ENCODE data around the gene DNAJB5.

DNAJB5 gene

DNA sequence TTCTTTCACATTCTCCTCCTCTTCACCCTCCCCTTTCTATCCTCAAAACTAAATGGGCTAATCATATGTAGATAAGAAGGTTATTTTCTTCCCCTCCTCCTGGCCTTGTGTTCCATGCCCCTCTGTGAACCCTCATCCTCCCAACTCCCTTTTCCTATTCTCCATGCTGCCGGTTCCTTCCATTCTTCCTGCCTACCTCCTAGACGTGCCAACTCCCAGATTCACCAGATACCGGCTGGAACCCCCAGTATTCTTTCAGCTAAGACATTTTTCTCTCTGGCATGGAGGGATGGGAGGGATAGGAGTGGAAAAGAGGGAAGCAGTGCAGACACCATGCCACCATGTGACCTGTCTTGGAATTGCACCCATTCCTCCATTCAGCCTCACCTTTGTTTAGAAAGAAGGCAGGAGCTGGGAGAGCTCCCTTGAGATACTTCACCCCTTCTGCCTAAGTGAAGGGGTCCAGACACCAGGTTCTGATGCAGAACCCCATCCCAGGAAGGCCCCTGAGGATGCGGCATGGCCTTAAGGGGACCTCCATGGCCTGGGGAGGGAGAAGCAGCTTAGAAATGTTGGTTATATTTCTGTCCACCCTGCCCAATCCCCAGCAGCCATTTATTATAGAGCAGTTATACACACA, 4.8 kb downstream of the DNAJB5 start:
- DNase-seq: peak; percentile 65
- Histone ChIP-seq H3K9me3 (ENCODE audit: control insufficient read depth, low read length) (no peaks in the 10 kb centered on the region), H3K23ac (ENCODE audit: low read length in 2 of 2) (no peak overlapping the region), H3K18ac (ENCODE audit: low read depth in 1 of 2, low read length in 2 of 2) (no peak overlapping the region), H3K27ac (ENCODE audit: low read length, poor library complexity, severe bottlenecking) (peak overlapping the region; percentile 39), H2BK15ac (ENCODE audit: low read depth, poor library complexity, severe bottlenecking) (no peak overlapping the region), H3K79me1 (replicated peaks; ENCODE audit: low read length, poor library complexity, severe bottlenecking) (peaks cover 18% of the 10 kb centered on the region), H3K4me2 (ENCODE audit: low read length, poor library complexity, severe bottlenecking) (no peak overlapping the region), H3K4me1 (ENCODE audit: control insufficient read depth, insufficient read depth, low read depth, low read length) (peaks cover 49% of the 10 kb centered on the region), H3K9ac (ENCODE audit: low read length) (peak overlapping the region; percentile 78), H3K27me3 (ENCODE audit: control insufficient read depth in 1 of 2, insufficient read depth in 1 of 2, low read length in 2 of 2) (no peaks in the 10 kb centered on the region), H2AK5ac (ENCODE audit: low read length, severe bottlenecking) (no peak overlapping the region), H2BK120ac (ENCODE audit: low read depth, low read length) (no peak overlapping the region), H2AFZ (ENCODE audit: low read depth, low read length) (no peak overlapping the region), H2BK5ac (ENCODE audit: low read depth, low read length, poor library complexity, severe bottlenecking) (no peak overlapping the region), H3K4me3 (ENCODE audit: insufficient read depth in 1 of 2, low read depth in 1 of 2, low read length in 2 of 2) (peak overlapping the region in 1 of 2 experiments; percentile 34), H3K36me3 (ENCODE audit: control insufficient read depth in 1 of 2, insufficient read depth in 2 of 2, low read depth in 1 of 2, low read length in 2 of 2) (peaks cover 31 to 32% of the 10 kb centered on the region in 2 experiments), H3K14ac (ENCODE audit: low read length in 2 of 2) (no peak overlapping the region), H4K8ac (ENCODE audit: low read length) (no peak overlapping the region), H3K4ac (ENCODE audit: low read depth in 1 of 2, low read length in 2 of 2) (no peak overlapping the region), H2BK12ac (ENCODE audit: low read length in 2 of 2) (peak overlapping the region in 1 of 2 experiments; percentile 6), H4K91ac (ENCODE audit: low read length) (no peak overlapping the region)
- WGBS: 0% methylated on average over 1 of the region's 4 CpGs

DNA sequence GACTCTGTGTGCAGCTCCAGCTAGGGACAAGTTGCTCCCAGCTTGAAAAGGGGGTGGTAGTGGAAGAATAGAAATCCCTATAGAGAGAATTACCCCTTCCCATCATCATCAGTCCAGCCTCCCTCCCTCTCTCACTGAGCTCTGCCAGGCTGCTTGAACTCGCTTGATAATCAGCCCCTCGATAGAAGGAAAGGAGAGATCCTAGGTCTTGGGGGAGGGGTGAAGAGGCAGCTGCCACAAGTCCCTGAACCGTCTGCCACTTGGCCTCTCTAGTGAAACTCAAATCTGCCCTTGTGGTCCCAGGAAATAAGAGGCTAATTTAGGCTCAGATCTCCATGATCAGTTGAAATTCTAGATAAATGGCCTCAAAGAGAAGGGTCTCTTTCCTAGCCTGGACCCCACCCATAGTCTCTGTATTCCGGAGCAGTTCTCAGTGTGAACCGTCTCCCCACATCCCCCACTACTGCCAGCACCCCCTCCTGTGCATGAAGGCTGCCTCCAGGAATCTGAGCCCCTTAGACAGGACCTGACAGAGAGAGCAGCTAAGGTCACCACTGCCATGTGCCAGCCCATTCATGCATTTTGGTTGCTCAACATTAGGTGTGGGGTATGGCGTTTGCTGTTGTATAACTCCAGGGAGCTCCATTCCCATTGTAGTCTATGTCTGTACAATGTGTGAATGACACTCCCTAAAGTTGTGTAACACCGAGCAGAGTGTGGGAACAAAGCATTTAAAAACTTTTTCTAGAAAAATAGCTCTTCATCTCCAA, 5.5 kb downstream of the DNAJB5 start:
- Histone ChIP-seq H3K9me3 (ENCODE audit: control insufficient read depth, low read length) (no peaks in the 10 kb centered on the region), H2BK5ac (ENCODE audit: low read depth, low read length, poor library complexity, severe bottlenecking) (no peak overlapping the region), H3K4me1 (ENCODE audit: control insufficient read depth, insufficient read depth, low read depth, low read length) (peaks cover 49% of the 10 kb centered on the region), H3K18ac (ENCODE audit: low read depth in 1 of 2, low read length in 2 of 2) (peak overlapping the region in 1 of 2 experiments; percentile 18), H3K23ac (ENCODE audit: low read length in 2 of 2) (no peak overlapping the region), H3K14ac (ENCODE audit: low read length in 2 of 2) (no peak overlapping the region), H3K36me3 (ENCODE audit: control insufficient read depth in 1 of 2, insufficient read depth in 2 of 2, low read depth in 1 of 2, low read length in 2 of 2) (peaks cover 31 to 35% of the 10 kb centered on the region in 2 experiments), H3K27ac (ENCODE audit: low read length, poor library complexity, severe bottlenecking) (no peak overlapping the region), H3K4me3 (ENCODE audit: insufficient read depth in 1 of 2, low read depth in 1 of 2, low read length in 2 of 2) (no peak overlapping the region), H3K4ac (ENCODE audit: low read depth in 1 of 2, low read length in 2 of 2) (no peak overlapping the region), H3K79me1 (replicated peaks; ENCODE audit: low read length, poor library complexity, severe bottlenecking) (peaks cover 16% of the 10 kb centered on the region), H4K8ac (ENCODE audit: low read length) (no peak overlapping the region), H3K9ac (ENCODE audit: low read length) (peak overlapping the region; percentile 78), H2AFZ (ENCODE audit: low read depth, low read length) (no peak overlapping the region), H4K91ac (ENCODE audit: low read length) (no peak overlapping the region), H2AK5ac (ENCODE audit: low read length, severe bottlenecking) (no peak overlapping the region), H2BK120ac (ENCODE audit: low read depth, low read length) (no peak overlapping the region), H3K4me2 (ENCODE audit: low read length, poor library complexity, severe bottlenecking) (no peak overlapping the region), H2BK15ac (ENCODE audit: low read depth, poor library complexity, severe bottlenecking) (no peak overlapping the region), H3K27me3 (ENCODE audit: control insufficient read depth in 1 of 2, insufficient read depth in 1 of 2, low read length in 2 of 2) (no peaks in the 10 kb centered on the region), H2BK12ac (ENCODE audit: low read length in 2 of 2) (no peak overlapping the region)
- WGBS: 91% methylated on average over 7 of the region's 7 CpGs
- DNase-seq: peak; percentile 24

DNA sequence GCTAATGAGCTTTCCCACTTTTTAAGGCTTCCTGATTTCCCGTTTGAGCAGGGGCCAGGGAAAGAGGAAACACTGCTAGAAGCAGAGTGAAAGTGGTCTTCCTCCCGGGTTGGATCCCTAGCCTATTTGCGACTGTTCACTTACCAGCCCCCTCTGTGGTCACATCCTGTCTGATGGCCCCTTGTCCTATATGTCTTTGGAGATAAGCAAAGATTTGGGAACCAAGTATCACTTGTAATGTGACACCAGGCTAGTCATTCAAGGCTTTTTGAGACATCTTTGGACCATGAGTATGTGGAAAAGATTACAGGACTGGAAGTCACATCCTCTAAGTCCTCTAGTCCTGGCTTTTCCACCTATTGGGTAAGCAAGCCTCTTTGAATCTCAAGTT, 6.1 kb downstream of the DNAJB5 start:
- no peaks in the 10 kb centered on the region for H3K9me3 ChIP-seq (ENCODE audit: control insufficient read depth, low read length)
- H2AFZ ChIP-seq (ENCODE audit: low read depth, low read length): no peak overlapping the region
- no peak overlapping the region for H3K4me3 ChIP-seq (ENCODE audit: insufficient read depth in 1 of 2, low read depth in 1 of 2, low read length in 2 of 2)
- peaks cover 43% of the 10 kb centered on the region for H3K4me1 ChIP-seq (ENCODE audit: control insufficient read depth, insufficient read depth, low read depth, low read length)
- H3K27me3 ChIP-seq (ENCODE audit: control insufficient read depth in 1 of 2, insufficient read depth in 1 of 2, low read length in 2 of 2): no peaks in the 10 kb centered on the region
- H4K8ac ChIP-seq (ENCODE audit: low read length): no peak overlapping the region
- WGBS: 72% methylated on average over 3 of the region's 3 CpGs
- no peak overlapping the region for H3K18ac ChIP-seq (ENCODE audit: low read depth in 1 of 2, low read length in 2 of 2)
- no peak overlapping the region for H2BK15ac ChIP-seq (ENCODE audit: low read depth, poor library complexity, severe bottlenecking)
- H3K36me3 ChIP-seq (ENCODE audit: control insufficient read depth in 1 of 2, insufficient read depth in 2 of 2, low read depth in 1 of 2, low read length in 2 of 2): peaks cover 31 to 35% of the 10 kb centered on the region in 2 experiments
- peak; percentile 38 for DNase-seq
- no peak overlapping the region for H2AK5ac ChIP-seq (ENCODE audit: low read length, severe bottlenecking)
- H2BK12ac ChIP-seq (ENCODE audit: low read length in 2 of 2): no peak overlapping the region
- peak overlapping the region; percentile 78 for H3K9ac ChIP-seq (ENCODE audit: low read length)
- no peak overlapping the region for H3K4ac ChIP-seq (ENCODE audit: low read depth in 1 of 2, low read length in 2 of 2)
- no peak overlapping the region for H4K91ac ChIP-seq (ENCODE audit: low read length)
- no peak overlapping the region for H3K27ac ChIP-seq (ENCODE audit: low read length, poor library complexity, severe bottlenecking)
- H2BK5ac ChIP-seq (ENCODE audit: low read depth, low read length, poor library complexity, severe bottlenecking): no peak overlapping the region
- H2BK120ac ChIP-seq (ENCODE audit: low read depth, low read length): no peak overlapping the region
- H3K23ac ChIP-seq (ENCODE audit: low read length in 2 of 2): no peak overlapping the region
- no peak overlapping the region for H3K14ac ChIP-seq (ENCODE audit: low read length in 2 of 2)
- peaks cover 10% of the 10 kb centered on the region for H3K79me1 ChIP-seq (replicated peaks; ENCODE audit: low read length, poor library complexity, severe bottlenecking)
- no peak overlapping the region for H3K4me2 ChIP-seq (ENCODE audit: low read length, poor library complexity, severe bottlenecking)

DNA sequence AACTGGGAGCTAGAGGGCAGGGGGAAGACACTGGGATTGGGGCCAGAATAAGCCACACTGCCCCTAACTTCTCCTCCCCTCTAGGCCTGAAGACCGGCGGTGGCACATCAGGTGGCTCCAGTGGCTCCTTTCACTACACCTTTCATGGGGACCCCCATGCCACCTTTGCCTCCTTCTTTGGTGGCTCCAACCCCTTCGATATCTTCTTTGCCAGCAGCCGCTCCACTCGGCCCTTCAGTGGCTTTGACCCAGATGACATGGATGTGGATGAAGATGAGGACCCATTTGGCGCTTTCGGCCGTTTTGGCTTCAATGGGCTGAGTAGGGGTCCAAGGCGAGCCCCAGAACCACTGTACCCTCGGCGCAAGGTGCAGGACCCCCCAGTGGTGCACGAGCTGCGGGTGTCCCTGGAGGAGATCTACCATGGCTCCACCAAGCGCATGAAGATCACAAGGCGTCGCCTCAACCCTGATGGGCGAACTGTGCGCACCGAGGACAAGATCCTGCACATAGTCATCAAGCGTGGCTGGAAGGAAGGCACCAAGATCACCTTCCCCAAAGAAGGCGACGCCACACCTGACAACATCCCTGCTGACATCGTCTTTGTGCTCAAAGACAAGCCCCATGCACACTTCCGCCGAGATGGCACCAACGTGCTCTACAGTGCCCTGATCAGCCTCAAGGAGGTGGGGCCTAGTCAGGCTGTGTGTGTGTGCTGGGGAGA, 6.8 kb downstream of the DNAJB5 start:
- H3K27me3 ChIP-seq (ENCODE audit: control insufficient read depth in 1 of 2, insufficient read depth in 1 of 2, low read length in 2 of 2): no peaks in the 10 kb centered on the region
- WGBS: 96% methylated on average over 19 of the region's 26 CpGs
- DNase-seq: no peak
- no peak overlapping the region for H4K8ac ChIP-seq (ENCODE audit: low read length)
- no peak overlapping the region for H3K4ac ChIP-seq (ENCODE audit: low read depth in 1 of 2, low read length in 2 of 2)
- H3K4me2 ChIP-seq (ENCODE audit: low read length, poor library complexity, severe bottlenecking): no peak overlapping the region
- peaks cover 39% of the 10 kb centered on the region for H3K4me1 ChIP-seq (ENCODE audit: control insufficient read depth, insufficient read depth, low read depth, low read length)
- H3K27ac ChIP-seq (ENCODE audit: low read length, poor library complexity, severe bottlenecking): no peak overlapping the region
- H2AK5ac ChIP-seq (ENCODE audit: low read length, severe bottlenecking): no peak overlapping the region
- H2BK5ac ChIP-seq (ENCODE audit: low read depth, low read length, poor library complexity, severe bottlenecking): no peak overlapping the region
- no peak overlapping the region for H3K18ac ChIP-seq (ENCODE audit: low read depth in 1 of 2, low read length in 2 of 2)
- H2BK15ac ChIP-seq (ENCODE audit: low read depth, poor library complexity, severe bottlenecking): no peak overlapping the region
- no peak overlapping the region for H3K4me3 ChIP-seq (ENCODE audit: insufficient read depth in 1 of 2, low read depth in 1 of 2, low read length in 2 of 2)
- H2AFZ ChIP-seq (ENCODE audit: low read depth, low read length): no peak overlapping the region
- peaks cover 7% of the 10 kb centered on the region for H3K79me1 ChIP-seq (replicated peaks; ENCODE audit: low read length, poor library complexity, severe bottlenecking)
- no peaks in the 10 kb centered on the region for H3K9me3 ChIP-seq (ENCODE audit: control insufficient read depth, low read length)
- no peak overlapping the region for H4K91ac ChIP-seq (ENCODE audit: low read length)
- peak overlapping the region; percentile 78 for H3K9ac ChIP-seq (ENCODE audit: low read length)
- no peak overlapping the region for H2BK12ac ChIP-seq (ENCODE audit: low read length in 2 of 2)
- H3K36me3 ChIP-seq (ENCODE audit: control insufficient read depth in 1 of 2, insufficient read depth in 2 of 2, low read depth in 1 of 2, low read length in 2 of 2): peaks cover 31 to 35% of the 10 kb centered on the region in 2 experiments
- H2BK120ac ChIP-seq (ENCODE audit: low read depth, low read length): no peak overlapping the region
- H3K23ac ChIP-seq (ENCODE audit: low read length in 2 of 2): no peak overlapping the region
- no peak overlapping the region for H3K14ac ChIP-seq (ENCODE audit: low read length in 2 of 2)
